ENCODE results near the gene SCUBE3. TPM values are rescaled to one million over a fixed set of nuclear protein-coding genes. Genes with fewer than 3 reads are reported as not detected.

SCUBE3 gene
- 0.03 to 0.06 TPM (median 0.05 TPM) in 5 replicates for total RNA-seq (2022; extraction: Qiagen RNA extraction; ENCODE audit: low read depth)

GRCh38 chr6:35213824-35214756, at the start of gene SCUBE3:
Gene SCUBE3, plus strand, starts transcription at chr6:35213956. Its CDS starts 463 bp downstream, at chr6:35214419.

GRCh38 chr6:35259194-35259947, 45.6 kb downstream of the SCUBE3 start, which contains the start of gene ZNF76:
Gene ZNF76, plus strand, starts transcription at chr6:35259735. Its CDS starts 21,417 bp downstream, at chr6:35281152.

GRCh38 chr6:35297601-35298481, 84.1 kb downstream of the SCUBE3 start, which contains the start of gene DEF6:
Gene DEF6, plus strand, starts transcription at chr6:35297818. Its CDS starts 39 bp downstream, at chr6:35297857.

Other genes with a start within 250 kb of the SCUBE3 start
- not detected in 5 replicates for gene TCP11, start 72.6 kb upstream of the SCUBE3 start, total RNA-seq (2022; extraction: Qiagen RNA extraction; ENCODE audit: low read depth)
- 7.9 to 9.5 TPM (median 8.8 TPM) in 5 replicates for gene ZNF76, start 45.8 kb downstream of the SCUBE3 start, total RNA-seq (2022; extraction: Qiagen RNA extraction; ENCODE audit: low read depth)
- gene DEF6, start 83.9 kb downstream of the SCUBE3 start, total RNA-seq (2022; extraction: Qiagen RNA extraction; ENCODE audit: low read depth) = 0.05 to 0.08 TPM (median 0.06 TPM) in 4 of 5 replicates, not detected in the other
- gene PPARD, start 128.6 kb downstream of the SCUBE3 start, total RNA-seq (2022; extraction: Qiagen RNA extraction; ENCODE audit: low read depth) = 4.2 to 7.1 TPM (median 5.2 TPM) in 5 replicates
- 2.2 to 3.2 TPM (median 2.9 TPM) in 5 replicates for gene FANCE, start 238.4 kb downstream of the SCUBE3 start, total RNA-seq (2022; extraction: Qiagen RNA extraction; ENCODE audit: low read depth)

Data from A549 treated with RU486 at 1 μM for 4 hours (cell line).